Neural cell (in vitro differentiated cells): ENCODE results near the gene TPPP.

Source experiments
- CTCF ChIP-seq: fragments of 450-650 bp; IDR thresholded peaks from 2 replicates; pipeline ENCODE4 v1.5.1; 2014; ENCODE audit warnings: antibody characterized with exemption, mild to moderate bottlenecking, moderate library complexity; ENCODE audit not compliant: poor library complexity, severe bottlenecking
- EZH2 ChIP-seq: fragments of 200-600, 300-800 bp; shearing (Covaris generic), sonication (generic); IDR thresholded peaks from 2 replicates; pipeline ENCODE4 v1.6.1; 2014; ENCODE audit warnings: antibody characterized with exemption, low read length, borderline replicate concordance, mild to moderate bottlenecking; ENCODE audit not compliant: insufficient read depth, poor library complexity, severe bottlenecking
- MXI1 ChIP-seq: fragments of 450-650 bp; conservative IDR thresholded peaks from 2 replicates; pipeline ENCODE4 v1.6.1; 2014; ENCODE audit warnings: antibody characterized with exemption, mild to moderate bottlenecking; ENCODE audit not compliant: poor library complexity, severe bottlenecking
- POLR2AphosphoS5 ChIP-seq: IDR thresholded peaks from 2 replicates; pipeline ENCODE4 v1.6.1; 2012
- SMC3 ChIP-seq: fragments of 450-650 bp; conservative IDR thresholded peaks from 2 replicates; pipeline ENCODE4 v1.6.1; 2014; ENCODE audit warnings: antibody characterized with exemption, mild to moderate bottlenecking, moderate library complexity; ENCODE audit not compliant: poor library complexity
- TAF1 ChIP-seq: IDR thresholded peaks from 2 replicates; pipeline ENCODE4 v1.6.1; 2012; ENCODE audit warnings: low read depth
- TF ChIP-seq, protein P1 (sequence below): IDR thresholded peaks from 2 replicates; pipeline ENCODE4 v1.6.1; 2012; ENCODE audit warnings: borderline replicate concordance

DNA sequence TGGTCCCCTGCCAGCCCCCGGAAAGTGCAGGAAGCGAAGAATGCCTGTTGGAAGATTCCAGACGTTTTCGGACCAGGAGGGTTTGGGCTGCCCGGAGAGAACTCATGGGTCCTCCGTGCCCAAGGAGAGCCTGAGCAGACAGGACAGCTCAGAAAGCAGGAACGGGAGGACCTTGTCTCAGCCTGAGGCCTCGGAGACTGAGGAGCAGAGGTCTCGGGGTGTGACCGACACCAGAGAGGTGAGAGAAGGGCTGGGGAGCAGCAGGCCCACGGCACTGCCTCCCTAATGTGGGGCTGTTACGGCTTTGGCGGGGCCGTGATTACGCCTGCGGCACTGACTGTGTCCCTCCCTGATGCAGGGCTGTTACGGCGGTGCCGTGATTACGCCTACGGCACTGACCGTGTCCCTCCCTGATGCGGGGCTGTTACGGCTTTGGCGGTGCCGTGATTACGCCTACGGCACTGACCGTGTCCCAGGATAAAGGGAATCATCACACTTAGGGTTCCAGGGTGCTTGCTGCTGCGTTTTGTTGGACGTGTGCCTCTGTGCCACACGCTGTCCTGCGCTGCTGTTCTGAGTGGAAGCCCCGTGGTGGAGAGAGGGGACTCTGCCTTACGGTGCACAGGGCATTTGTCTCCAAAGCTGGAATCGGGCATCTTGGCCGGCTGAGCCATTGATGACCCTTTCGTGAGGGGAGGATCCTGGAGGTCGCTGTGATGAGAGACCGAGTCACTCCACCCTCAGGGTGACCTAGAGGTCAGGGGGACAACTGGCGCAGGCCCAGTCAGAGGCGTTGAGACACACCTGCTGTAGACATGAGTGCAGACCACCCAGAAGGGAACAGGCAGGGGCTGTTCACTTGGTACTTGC is 55.3 kb downstream of the TPPP start:
- TF ChIP-seq, protein P1, sequence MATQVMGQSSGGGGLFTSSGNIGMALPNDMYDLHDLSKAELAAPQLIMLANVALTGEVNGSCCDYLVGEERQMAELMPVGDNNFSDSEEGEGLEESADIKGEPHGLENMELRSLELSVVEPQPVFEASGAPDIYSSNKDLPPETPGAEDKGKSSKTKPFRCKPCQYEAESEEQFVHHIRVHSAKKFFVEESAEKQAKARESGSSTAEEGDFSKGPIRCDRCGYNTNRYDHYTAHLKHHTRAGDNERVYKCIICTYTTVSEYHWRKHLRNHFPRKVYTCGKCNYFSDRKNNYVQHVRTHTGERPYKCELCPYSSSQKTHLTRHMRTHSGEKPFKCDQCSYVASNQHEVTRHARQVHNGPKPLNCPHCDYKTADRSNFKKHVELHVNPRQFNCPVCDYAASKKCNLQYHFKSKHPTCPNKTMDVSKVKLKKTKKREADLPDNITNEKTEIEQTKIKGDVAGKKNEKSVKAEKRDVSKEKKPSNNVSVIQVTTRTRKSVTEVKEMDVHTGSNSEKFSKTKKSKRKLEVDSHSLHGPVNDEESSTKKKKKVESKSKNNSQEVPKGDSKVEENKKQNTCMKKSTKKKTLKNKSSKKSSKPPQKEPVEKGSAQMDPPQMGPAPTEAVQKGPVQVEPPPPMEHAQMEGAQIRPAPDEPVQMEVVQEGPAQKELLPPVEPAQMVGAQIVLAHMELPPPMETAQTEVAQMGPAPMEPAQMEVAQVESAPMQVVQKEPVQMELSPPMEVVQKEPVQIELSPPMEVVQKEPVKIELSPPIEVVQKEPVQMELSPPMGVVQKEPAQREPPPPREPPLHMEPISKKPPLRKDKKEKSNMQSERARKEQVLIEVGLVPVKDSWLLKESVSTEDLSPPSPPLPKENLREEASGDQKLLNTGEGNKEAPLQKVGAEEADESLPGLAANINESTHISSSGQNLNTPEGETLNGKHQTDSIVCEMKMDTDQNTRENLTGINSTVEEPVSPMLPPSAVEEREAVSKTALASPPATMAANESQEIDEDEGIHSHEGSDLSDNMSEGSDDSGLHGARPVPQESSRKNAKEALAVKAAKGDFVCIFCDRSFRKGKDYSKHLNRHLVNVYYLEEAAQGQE = no peak
- TF ChIP-seq CTCF (no peak), TAF1 (no peak), EZH2 (no peak), SMC3 (no peak), POLR2AphosphoS5 (no peak), MXI1 (no peak)
